COLO668 (cell line): ENCODE measurements around the gene ERRFI1.

Experiments used
- DNase-seq: peaks from one replicate; lab custom pipeline; 2025; ENCODE audit not compliant: unreplicated experiment; lab: John Stamatoyannopoulos, UW

The ERRFI1 gene

GRCh38 chr1:8020032-8020431, 6.1 kb downstream of the ERRFI1 start:
- DNase-seq: no peak

- no peak for DNase-seq
These were observed 6.9 kb downstream of the ERRFI1 start for GRCh38 chr1:8019229-8019620.

- no peak for DNase-seq
These were observed 7.4 kb downstream of the ERRFI1 start for GRCh38 chr1:8018492-8019228.

- DNase-seq: no peak
These were observed 8.5 kb downstream of the ERRFI1 start for GRCh38 chr1:8017495-8018197.

- DNase-seq: no peak
These were observed 9.2 kb downstream of the ERRFI1 start for GRCh38 chr1:8016895-8017241.

GRCh38 chr1:8016210-8016894, 9.8 kb downstream of the ERRFI1 start:
- no peak for DNase-seq

DNA sequence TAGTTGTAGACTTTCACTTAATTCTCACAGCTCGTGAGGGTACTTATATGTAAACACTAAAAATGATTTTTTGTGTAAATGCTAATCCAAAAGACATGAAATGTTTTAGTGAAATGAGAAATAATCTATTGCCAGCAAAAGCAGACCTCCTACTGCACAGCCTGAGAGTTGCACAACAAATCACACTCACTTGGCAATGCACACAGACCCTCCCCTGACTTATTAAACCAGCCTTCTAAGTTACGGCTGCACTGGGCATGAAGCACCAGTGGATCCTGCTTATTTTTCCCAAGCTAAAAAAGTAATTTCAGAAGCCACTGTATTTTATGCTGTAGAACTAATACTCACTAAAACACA, 10.3 kb downstream of the ERRFI1 start:
- no peak for DNase-seq

DNA sequence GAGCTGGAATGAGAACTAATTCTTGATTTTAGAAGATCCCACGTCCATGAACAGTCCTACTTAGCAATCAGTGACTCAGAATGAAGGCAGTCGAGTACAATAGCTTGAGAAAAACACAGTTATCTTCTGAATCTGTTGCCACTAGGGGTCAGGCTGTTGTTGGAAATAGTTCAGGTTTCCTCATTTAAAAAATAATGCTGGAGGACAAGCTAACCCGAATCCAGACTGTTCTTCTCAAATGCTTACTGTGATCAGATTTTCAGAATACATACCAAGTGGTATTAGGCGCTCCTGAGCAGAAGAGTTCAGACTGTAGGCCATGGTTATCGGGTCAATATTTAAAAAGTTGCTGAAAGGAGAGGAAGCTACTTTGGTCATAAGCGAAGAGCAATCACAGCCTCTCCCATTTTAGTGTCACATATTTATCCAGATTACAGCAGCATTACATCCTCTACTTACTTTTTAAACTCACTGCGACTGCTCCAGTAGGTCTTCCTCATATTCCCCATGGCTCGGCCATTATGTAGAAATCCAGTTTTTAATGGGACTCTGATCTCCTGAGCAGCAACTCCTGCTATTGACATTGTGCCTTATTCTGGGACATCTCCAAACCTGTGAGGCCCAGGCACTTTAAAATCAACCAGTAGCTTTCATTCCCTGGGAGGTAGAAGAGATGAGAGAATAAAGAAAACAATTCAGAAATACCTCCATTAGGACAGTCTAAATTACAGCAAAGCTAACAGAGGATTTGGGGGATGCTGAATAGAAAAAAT, 10.9 kb downstream of the ERRFI1 start:
- DNase-seq: peak; percentile 58

DNA sequence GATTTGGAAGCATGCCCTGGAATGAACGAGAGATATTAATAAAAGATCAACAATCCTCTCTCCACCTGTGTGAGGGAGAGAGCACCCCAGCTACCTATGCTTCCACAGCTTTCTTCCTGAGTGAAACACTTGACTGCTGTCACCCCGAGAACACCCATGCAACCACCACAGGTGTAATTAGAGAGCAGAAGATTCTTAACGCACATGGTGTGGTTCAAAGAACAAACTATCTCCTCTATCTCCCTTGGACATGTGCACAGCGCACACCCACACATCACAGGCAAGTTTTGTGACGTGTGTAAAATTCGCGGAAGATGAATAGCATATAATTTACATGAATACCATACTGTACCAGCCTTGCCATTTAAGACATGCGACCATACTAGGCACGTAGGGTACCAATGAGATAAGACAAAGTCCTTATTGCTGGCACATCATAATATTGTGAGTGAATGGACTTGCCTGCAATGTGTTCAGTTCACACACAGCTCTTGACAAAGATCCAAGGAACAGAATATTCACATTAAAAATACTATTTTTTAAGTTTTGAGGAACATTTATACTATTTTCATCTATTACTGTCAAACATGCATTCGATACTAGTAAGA, 11.6 kb downstream of the ERRFI1 start:
- DNase-seq: no peak

- no peak for DNase-seq
These were observed 12.3 kb downstream of the ERRFI1 start for GRCh38 chr1:8013800-8014199.

- no peak for DNase-seq
These were observed 12.7 kb downstream of the ERRFI1 start for GRCh38 chr1:8013399-8013798.

DNA sequence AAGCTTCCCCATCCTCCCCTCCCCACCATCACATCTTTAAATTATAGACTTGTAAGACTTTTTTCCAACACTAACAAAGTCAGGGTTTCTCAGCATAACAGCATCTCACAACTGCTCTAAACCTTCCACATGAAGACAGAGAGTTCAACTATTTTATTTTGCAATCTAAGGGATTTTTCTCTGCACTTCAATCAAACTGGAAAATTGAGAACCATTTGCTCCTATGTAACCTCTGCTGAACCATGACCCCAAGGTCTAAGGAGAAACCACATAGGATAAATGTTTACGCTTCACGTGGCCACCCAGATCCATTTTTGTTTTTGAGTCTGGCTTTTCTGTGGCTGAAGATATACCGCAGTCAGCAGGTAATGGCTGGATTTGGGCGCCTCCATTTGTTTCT, 13.2 kb downstream of the ERRFI1 start:
- DNase-seq: no peak

DNA sequence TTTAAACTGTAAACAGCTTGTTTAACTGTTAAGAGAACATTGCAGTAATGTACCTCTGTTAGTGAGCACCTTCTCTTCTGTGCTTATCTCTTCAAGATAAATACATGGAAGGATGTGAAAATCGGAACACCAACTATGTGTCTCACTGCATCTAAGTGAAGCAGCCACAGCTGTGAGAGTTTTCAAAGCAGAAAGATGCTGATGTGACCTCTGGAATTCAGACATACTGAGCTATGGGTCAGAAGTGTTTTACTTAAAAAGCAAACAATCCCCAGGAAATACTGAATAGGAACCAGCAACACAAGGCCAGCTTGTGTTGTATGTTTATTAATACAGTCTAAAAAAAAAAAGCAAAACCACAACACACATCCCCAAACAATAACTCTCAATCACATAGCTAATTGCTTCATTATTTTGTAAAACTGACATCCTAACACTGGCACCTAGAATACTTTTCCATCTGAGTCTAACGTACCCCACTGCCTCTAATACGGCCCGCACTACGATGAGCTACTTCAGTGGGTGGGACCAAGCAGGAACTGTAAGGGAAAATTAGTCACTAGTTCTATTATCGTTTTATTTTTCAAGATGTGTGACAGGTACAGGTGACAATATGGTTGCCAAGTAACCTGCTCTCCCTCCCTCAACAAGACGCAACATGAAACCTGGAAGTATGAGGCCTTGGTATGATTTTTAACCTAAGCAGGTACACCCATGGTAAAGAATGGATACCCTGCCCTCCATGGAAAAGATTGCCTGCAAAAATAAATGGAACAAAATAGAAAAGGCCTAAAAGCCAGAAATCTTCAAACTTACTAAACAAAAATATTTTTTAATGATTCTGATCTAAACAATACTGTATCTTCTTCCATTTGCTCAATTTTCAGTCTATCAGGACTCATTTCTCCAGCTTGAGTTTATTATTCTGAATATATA, 13.9 kb downstream of the ERRFI1 start:
- DNase-seq: no peak

GRCh38 chr1:8011016-8011415, 15.1 kb downstream of the ERRFI1 start:
- DNase-seq: no peak

DNA sequence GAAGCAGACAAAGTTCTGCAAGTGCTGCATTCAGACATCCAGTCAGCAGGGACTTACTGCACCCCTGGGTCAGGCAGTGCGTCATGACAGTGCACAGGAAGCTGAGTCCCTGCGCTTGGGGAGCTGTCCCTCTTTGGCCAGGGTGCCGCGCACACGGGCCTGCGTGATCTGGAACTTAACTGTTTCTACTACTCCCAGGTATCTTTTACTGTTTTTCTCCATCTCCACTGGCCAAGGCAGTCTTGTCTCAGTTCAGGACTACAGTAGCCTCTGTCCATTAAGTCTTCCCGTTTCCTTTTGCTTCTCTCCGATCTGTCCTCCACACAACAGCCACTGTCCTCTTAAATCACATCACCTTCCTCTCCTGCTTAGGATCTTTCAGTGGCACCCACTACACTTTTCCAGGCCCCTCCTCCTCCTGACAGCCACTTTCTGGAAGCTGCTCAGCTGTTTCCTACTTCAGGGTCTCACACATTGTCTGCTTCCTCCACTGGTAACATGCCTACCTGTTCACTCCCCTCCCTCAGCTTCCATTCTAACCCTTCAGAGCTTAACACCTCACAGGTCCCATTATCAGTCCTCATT, 15.9 kb downstream of the ERRFI1 start:
- DNase-seq: no peak

- DNase-seq: no peak
These were observed 16.8 kb downstream of the ERRFI1 start for GRCh38 chr1:8009043-8010002.

DNA sequence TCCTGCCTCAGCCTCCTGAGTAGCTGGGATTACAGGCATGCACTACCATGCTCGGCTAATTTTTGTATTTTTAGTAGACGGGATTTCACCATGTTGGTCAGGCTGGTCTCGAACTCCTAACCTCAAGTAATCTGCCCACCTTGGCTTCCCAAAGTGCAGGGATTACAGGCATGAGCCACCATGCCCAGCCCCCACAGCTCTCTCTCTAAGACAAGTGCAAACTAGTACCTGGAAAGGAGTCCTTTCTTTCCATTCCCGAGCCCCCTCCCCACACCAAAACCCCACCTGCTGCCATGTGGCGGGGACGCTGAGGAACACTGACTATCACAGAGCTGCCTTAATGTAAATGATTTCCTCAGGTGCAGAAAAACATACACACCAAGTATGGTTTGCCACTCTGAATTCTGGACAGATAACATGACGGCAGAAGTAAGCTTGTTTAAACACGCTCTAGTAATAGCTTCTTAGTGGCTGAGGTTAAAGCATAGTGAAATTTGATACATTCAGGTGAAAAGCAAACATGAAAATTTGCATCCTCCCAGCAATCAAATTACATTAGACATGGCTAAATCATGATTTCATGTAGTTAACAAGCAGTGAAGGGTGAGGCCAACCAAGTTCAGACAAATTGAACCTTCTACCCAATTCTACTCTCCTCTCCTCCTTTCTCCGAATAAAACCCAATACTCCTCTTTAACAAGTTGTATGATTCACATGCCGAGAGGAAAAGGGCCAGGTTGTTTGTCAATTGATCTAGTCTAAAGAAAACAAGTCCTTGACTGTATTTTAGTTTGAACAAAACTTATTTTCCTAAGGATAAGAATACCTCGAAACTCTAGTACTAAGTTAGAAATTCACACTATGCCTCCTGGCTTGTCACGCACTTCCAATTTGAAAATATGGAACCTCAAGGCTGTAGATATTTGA, 19.8 kb downstream of the ERRFI1 start:
- DNase-seq: peak; percentile 53
